Measurements from ENCODE around the gene RDH12.
"Not testable (repeated sequence)": the region's sequence is repeated elsewhere in the genome, so short reads cannot be mapped to it uniquely, and the experiment has no call there.

RDH12 gene

GRCh38 chr14:67719385-67719784, 17.7 kb downstream of the RDH12 start:
- DNase-seq (ENCODE audit: low spot score); H3K36me3 Mint-ChIP-seq (ENCODE audit: low read depth); H3K4me1 Mint-ChIP-seq (ENCODE audit: low read depth); H3K4me3 Mint-ChIP-seq; H3K9me3 Mint-ChIP-seq; H3K27ac Mint-ChIP-seq: not testable (repeated sequence)
- peaks cover 25% of the 10 kb centered on the region for H3K27me3 Mint-ChIP-seq (ENCODE audit: low read depth)

GRCh38 chr14:67719866-67720265, 18.2 kb downstream of the RDH12 start:
- Mint-ChIP-seq H3K36me3 (ENCODE audit: low read depth) (no peaks in the 10 kb centered on the region), H3K27ac (no peak overlapping the region), H3K4me1 (ENCODE audit: low read depth) (peaks cover 1% of the 10 kb centered on the region), H3K9me3 (peaks cover 4% of the 10 kb centered on the region), H3K27me3 (ENCODE audit: low read depth) (peaks cover 21% of the 10 kb centered on the region), H3K4me3 (no peak overlapping the region)
- DNase-seq (ENCODE audit: low spot score): no peak

GRCh38 chr14:67721875-67722274, 20.2 kb downstream of the RDH12 start:
- Mint-ChIP-seq H3K36me3 (ENCODE audit: low read depth) (no peaks in the 10 kb centered on the region), H3K4me1 (ENCODE audit: low read depth) (peaks cover 1% of the 10 kb centered on the region), H3K27me3 (ENCODE audit: low read depth) (peaks cover 20% of the 10 kb centered on the region), H3K9me3 (peaks cover 4% of the 10 kb centered on the region), H3K27ac (no peak overlapping the region), H3K4me3 (no peak overlapping the region)
- DNase-seq (ENCODE audit: low spot score): no peak

GRCh38 chr14:67722293-67722692, 20.6 kb downstream of the RDH12 start:
- H3K9me3 Mint-ChIP-seq: peaks cover 4% of the 10 kb centered on the region
- peaks cover 20% of the 10 kb centered on the region for H3K27me3 Mint-ChIP-seq (ENCODE audit: low read depth)
- no peak overlapping the region for H3K27ac Mint-ChIP-seq
- H3K36me3 Mint-ChIP-seq (ENCODE audit: low read depth): no peaks in the 10 kb centered on the region
- DNase-seq (ENCODE audit: low spot score): no peak
- H3K4me1 Mint-ChIP-seq (ENCODE audit: low read depth): peaks cover 1% of the 10 kb centered on the region
- no peak overlapping the region for H3K4me3 Mint-ChIP-seq

- Mint-ChIP-seq H3K4me3 (no peak overlapping the region), H3K27me3 (ENCODE audit: low read depth) (peaks cover 19% of the 10 kb centered on the region), H3K36me3 (ENCODE audit: low read depth) (no peaks in the 10 kb centered on the region), H3K9me3 (peaks cover 4% of the 10 kb centered on the region), H3K27ac (no peak overlapping the region), H3K4me1 (ENCODE audit: low read depth) (peaks cover under 1% of the 10 kb centered on the region)
- no peak for DNase-seq (ENCODE audit: low spot score)
Measured at GRCh38 chr14:67725171-67725570, 23.5 kb downstream of the RDH12 start.

- H3K27ac Mint-ChIP-seq: no peak overlapping the region
- H3K9me3 Mint-ChIP-seq: no peaks in the 10 kb centered on the region
- H3K27me3 Mint-ChIP-seq (ENCODE audit: low read depth): peaks cover 15% of the 10 kb centered on the region
- H3K4me1 Mint-ChIP-seq (ENCODE audit: low read depth): no peaks in the 10 kb centered on the region
- H3K4me3 Mint-ChIP-seq: no peak overlapping the region
- DNase-seq (ENCODE audit: low spot score): no peak
- no peaks in the 10 kb centered on the region for H3K36me3 Mint-ChIP-seq (ENCODE audit: low read depth)
Measured at GRCh38 chr14:67727361-67727760, 25.7 kb downstream of the RDH12 start.

- H3K9me3 Mint-ChIP-seq: no peaks in the 10 kb centered on the region
- no peaks in the 10 kb centered on the region for H3K36me3 Mint-ChIP-seq (ENCODE audit: low read depth)
- DNase-seq (ENCODE audit: low spot score): no peak
- H3K4me1 Mint-ChIP-seq (ENCODE audit: low read depth): no peaks in the 10 kb centered on the region
- peaks cover 8% of the 10 kb centered on the region for H3K27me3 Mint-ChIP-seq (ENCODE audit: low read depth)
- no peak overlapping the region for H3K4me3 Mint-ChIP-seq
- no peak overlapping the region for H3K27ac Mint-ChIP-seq
Measured at GRCh38 chr14:67728258-67728657, 26.6 kb downstream of the RDH12 start.

- no peak overlapping the region for H3K4me3 Mint-ChIP-seq
- H3K27me3 Mint-ChIP-seq (ENCODE audit: low read depth): peaks cover 3% of the 10 kb centered on the region
- no peak overlapping the region for H3K27ac Mint-ChIP-seq
- no peaks in the 10 kb centered on the region for H3K4me1 Mint-ChIP-seq (ENCODE audit: low read depth)
- H3K9me3 Mint-ChIP-seq: no peaks in the 10 kb centered on the region
- DNase-seq (ENCODE audit: low spot score): no peak
- H3K36me3 Mint-ChIP-seq (ENCODE audit: low read depth): no peaks in the 10 kb centered on the region
Measured at GRCh38 chr14:67729072-67729885, 27.6 kb downstream of the RDH12 start.

- peaks cover 3% of the 10 kb centered on the region for H3K27me3 Mint-ChIP-seq (ENCODE audit: low read depth)
- DNase-seq (ENCODE audit: low spot score): no peak
- no peaks in the 10 kb centered on the region for H3K36me3 Mint-ChIP-seq (ENCODE audit: low read depth)
- H3K9me3 Mint-ChIP-seq: no peaks in the 10 kb centered on the region
- no peak overlapping the region for H3K27ac Mint-ChIP-seq
- no peak overlapping the region for H3K4me3 Mint-ChIP-seq
- no peaks in the 10 kb centered on the region for H3K4me1 Mint-ChIP-seq (ENCODE audit: low read depth)
Measured at GRCh38 chr14:67733616-67734015, 31.9 kb downstream of the RDH12 start.

- DNase-seq (ENCODE audit: low spot score): no peak
- peaks cover 5% of the 10 kb centered on the region for H3K27me3 Mint-ChIP-seq (ENCODE audit: low read depth)
- no peaks in the 10 kb centered on the region for H3K9me3 Mint-ChIP-seq
- H3K4me3 Mint-ChIP-seq: no peak overlapping the region
- no peaks in the 10 kb centered on the region for H3K36me3 Mint-ChIP-seq (ENCODE audit: low read depth)
- no peak overlapping the region for H3K27ac Mint-ChIP-seq
- no peaks in the 10 kb centered on the region for H3K4me1 Mint-ChIP-seq (ENCODE audit: low read depth)
Measured at GRCh38 chr14:67734675-67735074, 33.0 kb downstream of the RDH12 start.

GRCh38 chr14:67735336-67736147, 33.9 kb downstream of the RDH12 start:
- no peak for DNase-seq (ENCODE audit: low spot score)
- H3K36me3 Mint-ChIP-seq (ENCODE audit: low read depth): no peaks in the 10 kb centered on the region
- no peaks in the 10 kb centered on the region for H3K9me3 Mint-ChIP-seq
- no peaks in the 10 kb centered on the region for H3K4me1 Mint-ChIP-seq (ENCODE audit: low read depth)
- no peak overlapping the region for H3K27ac Mint-ChIP-seq
- H3K4me3 Mint-ChIP-seq: no peak overlapping the region
- peaks cover 5% of the 10 kb centered on the region for H3K27me3 Mint-ChIP-seq (ENCODE audit: low read depth)

GRCh38 chr14:67736771-67737170, 35.1 kb downstream of the RDH12 start:
- no peak overlapping the region for H3K27ac Mint-ChIP-seq
- no peaks in the 10 kb centered on the region for H3K9me3 Mint-ChIP-seq
- no peak overlapping the region for H3K4me3 Mint-ChIP-seq
- peaks cover 5% of the 10 kb centered on the region for H3K27me3 Mint-ChIP-seq (ENCODE audit: low read depth)
- no peaks in the 10 kb centered on the region for H3K4me1 Mint-ChIP-seq (ENCODE audit: low read depth)
- no peak for DNase-seq (ENCODE audit: low spot score)
- H3K36me3 Mint-ChIP-seq (ENCODE audit: low read depth): no peaks in the 10 kb centered on the region

- Mint-ChIP-seq H3K9me3 (no peaks in the 10 kb centered on the region), H3K27ac (no peak overlapping the region), H3K4me1 (ENCODE audit: low read depth) (no peaks in the 10 kb centered on the region), H3K27me3 (ENCODE audit: low read depth) (peaks cover 5% of the 10 kb centered on the region), H3K36me3 (ENCODE audit: low read depth) (no peaks in the 10 kb centered on the region), H3K4me3 (no peak overlapping the region)
- DNase-seq (ENCODE audit: low spot score): no peak
Measured at GRCh38 chr14:67738740-67739504, 37.2 kb downstream of the RDH12 start.

- no peak for DNase-seq (ENCODE audit: low spot score)
- Mint-ChIP-seq H3K27ac (no peak overlapping the region), H3K9me3 (no peaks in the 10 kb centered on the region), H3K36me3 (ENCODE audit: low read depth) (peaks cover 8% of the 10 kb centered on the region), H3K4me3 (no peak overlapping the region), H3K27me3 (ENCODE audit: low read depth) (peaks cover 2% of the 10 kb centered on the region), H3K4me1 (ENCODE audit: low read depth) (peaks cover 1% of the 10 kb centered on the region)
Measured at GRCh38 chr14:67744046-67744445, 42.4 kb downstream of the RDH12 start.
